ENCODE data around the gene C1orf159.

GRCh38 chr1:1145547-1145914, 29.6 kb upstream of the C1orf159 start:
- no peak for TF ChIP-seq CTCF (IDR thresholded peaks at IDR 0.05)
- no peak for TF ChIP-seq MAFK (IDR thresholded peaks at IDR 0.05; ENCODE audit: partially characterized antibody)
- TF ChIP-seq POLR2A (IDR thresholded peaks at IDR 0.05; ENCODE audit: low read length), result no peak
- TF ChIP-seq RFX5 (IDR thresholded peaks at IDR 0.05), result no peak
- TF ChIP-seq ESRRA (IDR thresholded peaks at IDR 0.05; ENCODE audit: borderline replicate concordance, low read length), result no peak
- no peak for TF ChIP-seq CBX8 (IDR thresholded peaks at IDR 0.05)
- no peak for TF ChIP-seq FOXS1 (CRISPR knock-in tag; IDR thresholded peaks at IDR 0.05)
- no peak for TF ChIP-seq EP300 (IDR thresholded peaks at IDR 0.05)
- no peak for TF ChIP-seq HOXA7 (CRISPR knock-in tag; IDR thresholded peaks at IDR 0.05)
- TF ChIP-seq BHLHE40 (IDR thresholded peaks at IDR 0.05; ENCODE audit: low read depth, low read length), result no peak
- TF ChIP-seq, protein P1, sequence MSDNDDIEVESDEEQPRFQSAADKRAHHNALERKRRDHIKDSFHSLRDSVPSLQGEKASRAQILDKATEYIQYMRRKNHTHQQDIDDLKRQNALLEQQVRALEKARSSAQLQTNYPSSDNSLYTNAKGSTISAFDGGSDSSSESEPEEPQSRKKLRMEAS (IDR thresholded peaks at IDR 0.05), result no peak
- TF ChIP-seq CEBPB (IDR thresholded peaks at IDR 0.05), result no peak
